Measurements from ENCODE around the gene DMTF1.
"Not testable (repeated sequence)": the region's sequence is repeated elsewhere in the genome, so short reads cannot be mapped to it uniquely, and the experiment has no call there.

The DMTF1 gene

GRCh38 chr7:87152112-87152896, at the start of gene DMTF1:
DMTF1 (plus strand) TSS chr7:87152453; CDS start chr7:87164942, 12,489 bp downstream.
- peak; percentile 89 for DNase-seq (ENCODE audit: low spot score)

- DNase-seq (ENCODE audit: low spot score), result no peak
These were observed 46.9 kb upstream of the DMTF1 start for GRCh38 chr7:87105401-87105800.

- no peak for DNase-seq (ENCODE audit: low spot score)
These were observed 45.2 kb upstream of the DMTF1 start for GRCh38 chr7:87106974-87107612.

- DNase-seq (ENCODE audit: low spot score), result no peak
These were observed 44.1 kb upstream of the DMTF1 start for GRCh38 chr7:87107949-87108776.

- no peak for DNase-seq (ENCODE audit: low spot score)
These were observed 41.5 kb upstream of the DMTF1 start for GRCh38 chr7:87110778-87111177.

GRCh38 chr7:87111877-87112276, 40.4 kb upstream of the DMTF1 start:
- no peak for DNase-seq (ENCODE audit: low spot score)

GRCh38 chr7:87113077-87113476, 39.2 kb upstream of the DMTF1 start:
- DNase-seq (ENCODE audit: low spot score), result no peak

GRCh38 chr7:87113904-87114303, 38.3 kb upstream of the DMTF1 start:
- not testable (repeated sequence) for DNase-seq (ENCODE audit: low spot score)

GRCh38 chr7:87115772-87116171, 36.5 kb upstream of the DMTF1 start:
- DNase-seq (ENCODE audit: low spot score), result not testable (repeated sequence)

GRCh38 chr7:87116315-87116714, 35.9 kb upstream of the DMTF1 start:
- DNase-seq (ENCODE audit: low spot score), result no peak

- no peak for DNase-seq (ENCODE audit: low spot score)
These were observed 32.7 kb upstream of the DMTF1 start for GRCh38 chr7:87119581-87119980.

- DNase-seq (ENCODE audit: low spot score), result no peak
These were observed 29.1 kb upstream of the DMTF1 start for GRCh38 chr7:87123105-87123504.

GRCh38 chr7:87127019-87127418, 25.2 kb upstream of the DMTF1 start:
- DNase-seq (ENCODE audit: low spot score), result no peak

GRCh38 chr7:87128861-87129267, 23.4 kb upstream of the DMTF1 start:
- no peak for DNase-seq (ENCODE audit: low spot score)

GRCh38 chr7:87129332-87129731, 22.9 kb upstream of the DMTF1 start:
- no peak for DNase-seq (ENCODE audit: low spot score)

- DNase-seq (ENCODE audit: low spot score), result no peak
These were observed 22.4 kb upstream of the DMTF1 start for GRCh38 chr7:87129848-87130247.

- DNase-seq (ENCODE audit: low spot score), result no peak
These were observed 20.5 kb upstream of the DMTF1 start for GRCh38 chr7:87131771-87132170.

- no peak for DNase-seq (ENCODE audit: low spot score)
These were observed 15.0 kb upstream of the DMTF1 start for GRCh38 chr7:87137271-87137670.

GRCh38 chr7:87139514-87139913, 12.7 kb upstream of the DMTF1 start:
- DNase-seq (ENCODE audit: low spot score), result no peak

- DNase-seq (ENCODE audit: low spot score), result no peak
These were observed 11.9 kb upstream of the DMTF1 start for GRCh38 chr7:87140271-87140748.

- DNase-seq (ENCODE audit: low spot score), result peak; percentile 11
These were observed 8.0 kb upstream of the DMTF1 start for GRCh38 chr7:87144173-87144657.

- no peak for DNase-seq (ENCODE audit: low spot score)
These were observed 5.4 kb upstream of the DMTF1 start for GRCh38 chr7:87146740-87147386.
